Activated CD4-positive, alpha-beta T cell treated with anti-CD3 and anti-CD28 coated beads, Interleukin-2, amount 50 U/mL, for 4 hours (primary cell): Measurements from ENCODE around the gene CAPN8.
A peak's percentile ranks its signal among the peaks of the same experiment; 100 is the strongest.

ENCODE experiments used
- DNase-seq, 2 experiments: peaks; one replicate each; pipeline ENCODE4 v3.0.0-alpha.2; 2020

CAPN8 gene

DNA sequence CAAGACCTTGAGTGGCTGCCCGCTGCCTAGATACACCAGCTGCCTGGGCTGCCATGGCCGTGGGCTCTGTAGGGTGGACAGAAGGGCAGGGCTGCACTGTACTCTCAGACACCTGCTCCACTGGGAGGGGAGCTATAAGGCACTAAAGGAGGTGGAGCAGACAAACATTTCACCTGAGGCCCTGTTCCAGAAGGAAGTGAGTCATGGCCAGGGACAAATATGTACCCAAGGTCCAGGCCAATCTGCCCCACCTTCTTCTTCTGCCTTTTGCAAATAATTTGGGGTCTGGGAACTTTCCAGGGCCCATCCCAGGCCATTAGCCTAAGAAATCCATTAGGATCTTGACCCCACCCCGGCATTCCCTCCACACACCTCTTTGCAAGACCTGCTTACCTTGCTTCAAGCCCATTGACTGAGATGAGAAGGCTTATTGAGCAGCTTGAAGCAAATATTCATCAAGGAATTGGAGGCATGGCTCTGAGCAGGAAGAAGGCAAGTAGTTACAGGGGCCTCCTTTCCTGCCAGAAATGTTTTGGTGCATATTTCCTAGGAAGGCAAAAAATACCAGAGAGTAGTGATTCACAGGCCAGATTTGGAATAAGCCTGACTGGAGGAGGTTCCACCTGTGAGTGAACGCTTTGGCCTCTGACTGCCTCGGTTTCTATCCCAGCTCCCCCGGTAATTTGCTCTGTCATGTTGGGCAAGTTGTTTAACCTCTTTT lies at the start of gene CAPN8:
TSS of gene CAPN8 (minus strand) at position 110 of the 721 bp plus-strand sequence. CDS start at position 55, 55 bp downstream.
- no peak for DNase-seq

DNA sequence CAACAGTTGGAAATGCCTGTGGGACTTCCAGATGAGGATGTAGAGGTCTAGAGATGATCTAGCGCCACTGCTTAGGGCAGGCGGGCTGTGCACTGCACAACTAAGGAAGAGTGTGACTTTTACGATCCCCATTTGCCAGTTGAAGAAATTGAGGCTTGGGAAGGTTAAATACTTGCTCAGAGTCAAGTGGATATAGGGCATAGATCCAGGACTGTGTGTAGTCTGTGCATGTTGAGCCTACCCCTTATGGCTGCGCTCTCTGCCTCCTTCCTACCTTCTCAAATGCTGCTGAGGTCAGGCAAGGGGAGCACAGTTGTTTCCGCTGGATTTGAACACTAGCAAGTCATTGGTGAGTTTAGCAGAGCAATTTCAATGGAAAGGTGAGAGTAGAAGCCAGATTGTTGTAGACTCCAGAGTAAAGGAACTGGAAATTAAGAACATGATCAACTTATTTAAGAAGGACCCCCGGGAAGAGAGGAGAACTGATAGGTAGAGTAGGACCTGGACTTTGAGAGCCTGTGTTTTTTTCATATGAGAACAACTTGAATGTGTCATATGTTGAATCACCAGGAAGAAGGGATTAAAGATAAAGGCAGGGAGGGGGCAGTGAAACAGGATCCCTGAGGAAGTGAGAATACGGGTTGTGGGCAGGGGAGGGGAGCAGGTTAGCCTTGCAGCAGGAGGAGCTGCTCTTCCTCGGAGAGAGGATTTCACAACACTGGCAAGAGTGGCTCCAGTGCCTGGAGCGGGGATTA lies 49.5 kb upstream of the CAPN8 start:
- DNase-seq, result no peak

DNA sequence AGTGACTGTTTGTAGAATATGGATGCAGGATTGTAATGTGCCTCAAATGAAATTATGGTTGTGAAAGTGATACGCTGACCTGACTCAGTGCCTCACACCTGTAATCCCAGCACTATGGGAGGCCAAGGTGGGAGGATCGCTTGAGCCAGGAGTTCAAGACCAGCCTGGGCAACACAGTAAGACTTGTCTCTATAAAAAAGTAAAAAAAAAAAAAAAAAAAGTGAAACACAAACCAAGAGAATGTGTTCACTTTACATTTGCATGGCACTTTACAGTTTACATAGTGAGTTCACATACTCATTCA lies 48.9 kb upstream of the CAPN8 start:
- DNase-seq, result no peak

DNA sequence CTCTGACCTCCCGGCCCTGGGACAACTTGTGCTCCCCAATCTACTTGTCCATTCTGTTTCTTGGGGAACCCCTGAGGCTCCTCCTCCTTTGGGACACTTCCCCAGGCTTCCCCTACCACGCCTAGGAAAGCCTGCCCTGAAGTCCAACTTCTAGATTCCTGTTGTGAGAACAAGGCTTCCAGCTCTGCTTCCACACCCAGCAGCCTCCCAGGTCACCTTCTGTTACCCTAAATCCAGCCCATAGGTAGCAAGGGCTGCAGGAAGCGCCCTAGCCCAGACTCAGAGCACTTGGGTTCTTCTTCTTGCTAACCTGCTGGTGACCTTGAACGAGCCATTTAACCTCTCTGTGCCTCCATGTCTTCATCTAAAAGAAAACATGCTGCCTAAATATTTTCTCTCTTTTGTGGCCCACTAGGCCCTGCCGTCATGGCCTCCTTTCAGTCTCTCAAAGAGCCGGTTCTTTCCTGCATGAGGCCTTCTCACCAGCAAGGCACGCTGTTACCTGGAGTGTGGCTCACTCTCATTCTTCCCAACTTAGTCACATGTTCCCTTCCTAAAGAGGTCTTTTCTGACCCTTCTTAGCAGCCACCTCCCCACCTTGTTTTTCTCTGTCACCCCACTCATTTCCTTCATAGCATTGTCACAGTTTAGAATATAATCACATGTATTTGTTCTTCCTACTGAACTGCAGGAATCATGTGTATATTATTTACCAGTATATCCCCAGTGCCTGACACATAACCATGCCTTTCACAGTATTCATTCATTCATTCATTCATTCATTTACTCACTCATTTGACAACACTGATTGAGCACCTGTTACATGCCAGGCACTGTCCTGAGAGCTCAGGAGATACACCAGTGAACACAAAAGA lies 48.3 kb upstream of the CAPN8 start:
- DNase-seq, result peak in 1 of 2 experiments; percentile 7

DNA sequence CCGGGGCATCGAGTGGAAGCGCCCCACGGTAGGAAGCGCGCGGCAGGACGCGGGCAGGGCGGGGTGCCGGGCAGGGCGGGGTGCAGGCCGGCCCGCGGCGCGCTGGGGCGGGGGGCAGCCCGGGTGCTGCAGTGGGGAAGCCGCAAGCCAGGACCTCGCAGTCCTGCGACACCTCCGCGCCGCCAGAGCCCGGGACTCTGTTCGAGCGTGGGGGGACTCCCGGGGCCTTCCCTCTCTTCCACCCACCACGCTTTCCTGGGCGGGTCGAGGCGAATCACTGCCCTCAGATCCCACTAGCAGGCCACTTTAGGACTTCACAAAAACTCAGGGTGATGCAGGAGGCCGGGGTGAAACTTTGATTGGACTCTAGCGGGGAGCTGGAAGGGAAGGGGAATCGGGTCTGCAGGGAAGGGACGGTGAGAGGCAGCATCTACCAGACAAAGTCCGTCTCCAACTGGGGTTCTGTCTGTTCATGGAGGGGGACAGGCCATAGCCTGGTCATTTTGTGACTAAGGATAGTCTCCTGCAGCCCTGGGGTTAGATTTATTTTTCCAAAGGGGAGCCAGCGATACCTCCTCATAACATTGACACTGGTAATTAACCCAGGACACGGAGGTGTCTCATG lies 47.5 kb upstream of the CAPN8 start:
- DNase-seq, result peak in 1 of 2 experiments; percentile 22

DNA sequence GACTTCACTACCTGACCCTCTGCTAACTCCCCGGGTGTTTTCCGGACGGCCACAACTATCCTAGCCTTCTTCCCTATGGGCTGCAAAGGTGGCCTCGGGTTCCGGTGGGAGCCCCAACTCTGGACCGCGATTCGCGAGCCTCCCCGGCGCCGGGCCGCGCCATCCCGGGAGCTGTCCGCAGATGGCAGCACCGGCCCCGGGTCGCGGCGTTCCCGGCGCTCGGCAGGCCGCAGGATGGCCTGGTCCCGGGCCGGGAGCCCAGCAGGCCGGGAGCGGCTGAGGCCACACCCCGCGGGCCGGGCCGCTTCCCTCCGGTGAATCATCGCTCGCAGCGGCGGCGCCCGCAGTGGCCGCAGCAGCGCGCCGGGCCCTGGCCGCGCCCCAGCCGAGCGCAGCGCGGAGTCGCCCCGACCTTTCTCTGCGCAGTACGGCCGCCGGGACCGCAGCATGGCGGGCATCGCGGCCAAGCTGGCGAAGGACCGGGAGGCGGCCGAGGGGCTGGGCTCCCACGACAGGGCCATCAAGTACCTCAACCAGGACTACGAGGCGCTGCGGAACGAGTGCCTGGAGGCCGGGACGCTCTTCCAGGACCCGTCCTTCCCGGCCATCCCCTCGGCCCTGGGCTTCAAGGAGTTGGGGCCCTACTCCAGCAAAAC lies 46.8 kb upstream of the CAPN8 start, which contains the start of gene CAPN2:
TSS of gene CAPN2 (plus strand) at position 346 of the 656 bp plus-strand sequence. CDS start at position 448, 102 bp downstream.
- DNase-seq, result peak; percentile 26 to 30

DNA sequence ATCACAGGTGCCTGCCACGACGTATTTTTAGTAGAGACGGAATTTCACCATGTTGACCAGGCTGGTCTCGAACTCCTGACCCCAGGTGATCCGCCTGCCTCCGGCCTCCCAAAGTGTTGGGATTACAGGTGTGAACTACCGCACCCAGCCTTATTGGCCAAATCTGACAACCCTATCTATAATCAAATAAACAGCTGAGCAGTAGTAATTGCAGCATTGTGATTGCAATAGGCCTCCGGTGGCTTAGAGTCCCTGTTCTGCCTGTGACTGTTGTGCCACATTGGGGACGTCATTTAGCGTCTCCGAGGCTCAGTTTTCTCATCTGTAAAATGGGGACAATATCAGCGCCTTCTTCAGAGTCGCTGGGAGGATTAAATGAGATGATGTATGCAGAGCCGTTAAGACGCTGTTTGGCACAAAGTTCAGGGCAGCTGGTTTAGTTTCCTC lies 46.3 kb upstream of the CAPN8 start:
- no peak for DNase-seq

DNA sequence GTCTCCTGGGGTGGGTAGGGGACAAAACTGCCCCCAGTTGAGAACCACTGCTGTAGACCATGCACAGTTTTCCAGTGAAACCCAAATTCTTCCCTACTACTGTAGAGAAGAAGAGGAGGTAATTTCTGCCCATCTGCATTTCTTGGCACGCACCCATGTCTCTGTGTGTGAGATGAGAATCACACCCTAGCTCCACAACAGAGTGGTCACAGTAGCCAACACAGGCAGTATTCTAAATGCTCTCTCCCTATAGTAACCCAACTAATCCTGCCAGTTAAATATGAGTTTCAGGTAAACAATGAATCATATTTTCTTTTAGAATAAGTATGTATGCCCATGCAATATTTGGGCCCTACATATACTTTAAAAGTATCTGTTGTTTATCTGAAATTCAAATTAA lies 45.7 kb upstream of the CAPN8 start:
- DNase-seq, result no peak

DNA sequence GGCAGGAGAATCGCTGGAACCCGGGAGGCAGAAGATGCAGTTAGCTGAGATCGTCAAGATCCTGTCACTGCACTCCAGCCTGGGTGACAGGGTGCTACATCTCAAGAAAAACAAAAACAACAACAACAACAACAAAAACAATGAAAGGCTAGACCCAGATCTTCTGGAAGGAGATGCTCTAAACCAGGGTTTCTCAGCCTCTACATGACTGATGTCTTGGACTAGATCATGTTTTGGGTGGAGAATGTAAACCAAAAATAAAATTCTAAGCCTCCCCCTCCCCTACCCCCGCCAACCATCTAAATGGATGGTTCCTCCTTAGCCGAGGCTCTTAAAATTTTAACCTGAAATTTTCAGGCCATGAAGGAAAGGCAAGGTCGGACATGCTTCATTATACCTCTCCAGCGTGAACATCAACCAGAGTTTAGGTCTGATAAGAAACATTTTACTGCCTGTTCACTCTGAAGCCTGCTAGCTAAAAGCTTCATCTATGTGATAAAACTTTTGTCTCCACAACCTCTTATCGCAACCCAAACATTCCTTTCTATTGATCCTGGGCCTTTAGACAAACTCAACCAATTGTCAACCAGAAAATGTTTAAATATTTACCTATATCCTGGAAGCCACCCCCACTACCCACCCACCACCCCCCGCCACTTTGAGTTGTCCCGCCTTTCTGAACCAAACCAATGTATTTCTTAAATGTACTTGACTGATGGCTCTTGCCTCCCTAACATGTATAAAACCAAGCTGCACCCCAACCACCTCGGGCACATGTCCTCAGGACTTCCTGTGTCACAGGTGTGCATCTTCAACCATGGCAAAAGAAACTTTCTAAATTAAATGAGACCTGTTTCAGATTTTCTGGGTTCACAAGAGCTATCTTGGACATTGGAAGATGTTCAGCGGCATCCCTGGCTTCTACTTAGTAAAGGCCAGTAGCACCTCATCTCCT lies 45.0 kb upstream of the CAPN8 start:
- no peak for DNase-seq

DNA sequence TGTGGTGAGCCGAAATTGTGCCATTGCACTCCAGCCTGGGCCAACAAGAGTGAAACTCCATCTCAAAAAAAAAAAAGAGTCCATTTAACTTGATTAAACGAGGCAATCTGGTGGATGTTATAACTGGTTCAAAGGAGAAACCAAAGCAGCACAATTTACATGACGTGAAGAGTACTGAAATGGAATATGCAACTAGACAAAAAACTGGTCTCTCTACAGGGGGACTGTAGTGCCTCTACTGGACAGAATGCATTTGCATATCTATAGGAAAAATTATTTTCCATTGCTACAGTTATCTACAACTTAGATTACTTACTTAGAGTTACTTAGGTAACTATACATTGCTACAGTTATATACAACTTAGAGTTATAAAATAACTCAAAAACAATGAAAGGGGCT lies 44.1 kb upstream of the CAPN8 start:
- no peak for DNase-seq

DNA sequence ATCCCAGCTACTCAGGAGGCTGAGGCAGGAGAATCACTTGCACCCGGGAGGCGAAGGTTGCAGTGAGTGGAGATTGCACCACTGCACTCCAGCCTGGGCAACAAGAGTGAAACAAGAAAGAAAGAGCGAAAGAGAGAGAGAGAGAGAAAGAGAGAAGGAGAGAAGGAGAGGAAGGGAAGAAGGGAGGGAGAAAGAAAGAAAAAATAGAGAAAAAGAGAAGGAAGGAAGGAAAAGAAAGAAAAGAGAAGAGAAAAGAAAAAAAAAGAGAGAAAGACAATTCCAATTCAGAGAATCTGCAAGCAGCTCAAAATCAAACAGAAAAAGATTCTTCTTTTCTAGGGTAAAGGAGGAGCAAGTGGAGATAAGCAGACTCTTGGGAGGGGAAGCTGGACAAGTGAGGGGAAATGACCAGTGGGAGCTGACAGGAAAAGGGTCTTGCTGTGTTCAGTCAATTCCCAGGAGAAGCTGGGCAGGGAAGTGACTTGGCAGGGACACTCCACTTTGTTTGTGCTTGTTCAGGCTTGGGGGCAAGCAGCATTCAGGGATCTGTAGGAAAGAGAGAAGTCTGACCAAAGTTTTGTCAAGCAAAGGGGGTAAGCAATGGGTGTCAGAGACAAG lies 43.3 kb upstream of the CAPN8 start:
- no peak for DNase-seq

DNA sequence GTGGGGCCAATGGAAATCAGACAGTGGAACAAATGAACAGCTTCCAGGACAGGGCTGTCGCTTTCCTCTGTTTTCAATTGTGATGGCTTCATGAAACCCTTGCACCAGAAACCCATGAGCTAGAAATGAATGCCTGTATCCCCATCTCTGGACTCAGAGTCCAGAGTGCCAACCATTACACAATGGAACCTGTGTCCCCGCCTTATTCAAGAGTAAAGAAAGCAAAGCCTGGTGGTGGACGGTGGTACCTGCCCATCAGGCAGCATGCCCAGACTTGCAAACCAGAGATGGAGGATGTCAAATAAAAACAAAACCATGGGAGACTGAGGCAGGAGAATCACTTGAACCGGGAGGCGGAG lies 42.5 kb upstream of the CAPN8 start:
- no peak for DNase-seq

DNA sequence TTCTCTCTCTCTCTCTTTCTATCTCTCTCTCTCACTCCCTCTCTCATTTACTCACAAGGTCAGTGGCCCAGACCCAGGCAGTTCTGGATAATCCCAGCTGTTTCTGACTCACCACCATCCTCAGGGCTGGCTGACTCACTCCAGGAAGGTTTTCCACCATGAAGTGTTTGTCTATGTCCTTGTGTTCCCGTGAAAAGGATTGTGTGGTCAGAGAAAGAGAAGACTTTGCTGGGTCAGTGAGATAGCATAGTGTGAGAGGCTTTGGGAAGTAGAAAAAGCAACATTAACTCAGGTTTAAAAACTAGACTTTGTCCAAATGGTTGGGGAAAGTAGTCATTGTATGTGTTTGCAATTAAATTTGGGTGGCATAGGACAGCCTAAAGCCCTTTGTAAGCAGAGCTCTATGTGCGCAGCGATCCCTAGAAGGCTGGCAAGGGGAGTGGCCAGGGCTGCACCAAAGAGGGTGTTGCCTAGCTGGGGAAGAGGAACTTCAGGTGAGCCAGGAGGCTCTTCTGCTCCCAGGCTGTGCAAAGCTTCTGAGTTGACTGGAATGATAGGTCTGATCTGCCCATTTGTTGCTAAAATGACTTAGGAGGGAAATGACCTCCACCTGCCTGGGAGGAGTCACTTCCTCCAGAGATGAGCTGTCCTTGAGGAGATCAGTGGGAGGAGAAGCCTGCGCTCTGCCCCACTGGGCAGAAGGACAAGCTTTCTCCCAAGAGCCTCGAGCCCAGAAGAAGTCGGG lies 41.9 kb upstream of the CAPN8 start:
- no peak for DNase-seq

DNA sequence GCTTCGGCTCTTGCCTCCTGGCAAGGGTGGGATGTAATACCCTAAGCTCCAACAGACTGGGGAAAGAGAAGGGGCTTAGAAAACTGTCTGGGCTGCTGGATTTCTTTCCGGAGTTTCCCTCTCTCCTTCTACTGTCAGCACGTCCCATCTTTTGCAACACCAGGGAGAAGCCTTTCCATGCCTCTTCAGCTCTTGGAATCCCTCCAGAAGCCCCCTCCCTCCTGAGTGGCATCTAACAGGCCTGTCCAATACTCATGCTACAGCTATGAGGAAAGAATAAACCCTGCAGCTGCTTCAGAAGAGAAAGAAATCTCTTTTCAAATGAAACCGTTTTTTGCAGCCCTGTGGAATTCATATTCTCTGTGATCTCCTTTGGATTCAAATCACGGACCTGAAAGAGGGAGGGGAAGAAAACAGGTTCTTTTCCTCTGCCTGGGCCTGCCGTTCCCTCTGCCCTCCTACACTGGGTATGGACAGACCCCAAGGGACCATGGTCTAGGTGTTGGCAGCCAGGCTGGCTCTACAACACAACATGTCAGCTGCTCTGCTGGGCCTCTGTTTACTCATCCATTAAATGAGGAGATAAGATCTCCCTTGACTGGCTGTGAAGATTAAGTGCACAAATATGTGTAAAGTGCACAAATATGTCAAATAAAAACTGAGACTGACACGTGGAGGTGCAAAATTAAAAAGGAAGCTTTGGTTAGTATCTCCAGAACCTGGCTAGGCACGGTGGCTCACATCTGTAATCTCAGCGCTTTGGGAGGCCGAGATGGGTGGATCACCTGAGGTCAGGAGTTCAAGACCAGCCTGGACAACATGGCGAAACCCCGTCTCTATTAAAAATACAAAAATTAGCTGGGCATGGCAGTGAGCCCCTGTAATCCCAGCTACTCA lies 40.8 kb upstream of the CAPN8 start:
- no peak for DNase-seq

DNA sequence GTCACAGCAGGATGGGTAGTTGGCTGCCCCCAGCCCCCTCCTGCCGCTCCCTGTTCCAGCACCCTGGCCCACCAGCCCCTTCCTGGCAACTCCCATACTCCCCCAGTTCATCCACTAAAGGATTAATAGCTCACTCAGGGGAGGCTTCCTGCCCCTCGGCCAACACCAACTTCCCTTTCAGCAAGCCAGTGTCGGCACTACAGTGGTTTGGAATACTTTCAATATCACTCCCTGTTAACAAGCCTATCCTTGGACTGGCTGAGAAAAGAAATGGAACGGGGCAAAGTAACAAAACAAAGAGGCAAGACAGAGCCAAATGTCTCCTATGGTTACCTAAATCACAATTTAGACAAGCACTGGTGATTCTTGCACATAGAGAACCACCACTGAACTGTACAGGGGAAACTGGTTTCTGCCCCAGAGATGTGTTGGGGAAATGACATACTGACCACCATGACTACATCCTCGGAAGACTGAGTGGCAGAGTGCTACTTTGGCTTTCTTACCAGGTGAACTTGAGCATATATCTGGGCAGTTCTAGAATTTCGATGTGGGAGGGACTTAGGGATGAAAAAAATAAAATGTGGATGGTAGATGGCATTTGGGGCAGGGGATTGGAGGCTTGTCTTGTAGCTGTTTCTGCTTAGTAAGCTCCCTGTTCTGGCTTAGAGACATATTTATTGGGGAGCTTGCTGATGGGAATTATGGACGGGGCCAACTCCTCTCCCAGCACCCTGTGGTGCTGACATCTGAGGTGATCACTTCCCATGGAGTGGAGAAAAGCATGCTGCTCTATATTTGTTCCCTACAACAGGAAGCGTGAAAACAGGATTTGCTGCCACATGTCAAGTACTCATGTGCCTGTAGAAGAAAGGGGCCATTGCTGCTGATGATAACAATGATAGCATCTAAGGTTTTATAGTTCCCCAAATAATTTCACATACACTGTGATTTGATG lies 39.7 kb upstream of the CAPN8 start:
- DNase-seq, result no peak

DNA sequence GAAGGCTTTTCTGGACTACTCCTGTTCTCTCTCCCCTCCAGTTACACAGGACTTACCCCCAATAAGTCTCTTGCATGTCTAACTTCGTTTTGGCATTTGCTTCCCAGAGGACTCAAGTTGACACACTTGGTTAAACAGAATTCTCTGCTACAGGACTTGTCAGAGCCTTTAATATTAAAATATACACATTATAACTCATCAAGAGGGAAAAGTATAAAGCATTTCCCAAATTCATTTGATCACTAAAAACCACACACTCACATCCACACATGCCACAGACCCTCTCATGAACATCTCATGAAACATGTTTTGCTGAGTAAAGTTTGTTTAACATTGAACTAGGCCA lies 38.1 kb upstream of the CAPN8 start:
- no peak for DNase-seq

DNA sequence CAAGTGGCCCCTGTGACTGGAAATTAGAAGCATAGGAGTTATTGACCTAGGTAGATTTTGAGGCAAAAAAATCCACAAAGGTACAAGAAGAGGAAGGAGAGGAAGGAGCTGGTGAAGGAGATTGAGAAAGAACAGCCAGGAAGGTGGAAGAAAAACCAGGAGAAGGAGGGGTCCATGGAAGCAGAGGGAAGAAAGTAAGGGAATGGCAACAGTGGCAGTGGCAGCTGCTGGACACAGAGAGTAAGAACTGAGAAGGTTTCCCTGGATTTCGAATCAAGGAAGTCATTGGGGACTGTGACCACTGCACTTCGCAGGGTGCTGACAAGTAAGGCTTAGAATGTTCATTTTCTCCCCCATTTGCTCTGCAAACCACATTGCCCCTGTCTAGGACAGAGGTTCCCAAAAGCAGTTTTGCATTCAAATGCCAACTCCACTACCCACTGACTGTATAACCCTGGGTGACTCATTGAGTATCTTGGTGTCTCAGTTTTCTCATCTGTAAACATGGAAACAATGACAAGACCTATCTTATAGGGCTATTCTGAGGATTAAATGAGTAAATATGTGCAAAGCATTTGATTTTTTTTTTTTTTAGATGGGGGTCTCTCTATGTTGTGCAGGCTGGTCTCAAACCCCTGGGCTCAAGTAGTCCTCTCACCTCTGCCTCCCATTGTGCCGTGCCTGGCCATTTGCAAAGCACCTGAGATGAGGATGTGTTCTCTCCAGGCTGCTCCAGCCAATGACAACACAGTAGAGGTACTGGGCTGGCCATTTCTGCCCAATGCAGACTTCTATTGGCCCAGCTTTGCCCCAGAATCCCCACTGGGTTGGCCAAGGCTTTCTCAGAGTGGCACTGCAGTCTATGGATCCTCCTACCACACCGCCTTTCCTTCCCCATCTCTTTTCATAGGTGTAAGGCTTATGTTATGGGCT lies 37.5 kb upstream of the CAPN8 start:
- no peak for DNase-seq
